LNCaP clone FGC (cell line): ENCODE data around the gene SCAMP2.

Source experiments
- DNase-seq: peaks from one replicate; pipeline ENCODE4 v3.0.0-alpha.2; 2011; ENCODE audit warnings: low read depth
- H3K4me3 ChIP-seq: 2 replicates; pipeline ENCODE4 v1.5.1; 2011; ENCODE audit warnings: mild to moderate bottlenecking, low read depth, low read length, control low read depth
- TF ChIP-seq, protein P1 (sequence below): IDR thresholded peaks from 2 replicates; pipeline ENCODE4 v1.5.1; 2012; ENCODE audit warnings: mild to moderate bottlenecking; ENCODE audit not compliant: control insufficient read depth, insufficient read depth; ENCODE audit errors: extremely low read depth

Gene SCAMP2

DNA sequence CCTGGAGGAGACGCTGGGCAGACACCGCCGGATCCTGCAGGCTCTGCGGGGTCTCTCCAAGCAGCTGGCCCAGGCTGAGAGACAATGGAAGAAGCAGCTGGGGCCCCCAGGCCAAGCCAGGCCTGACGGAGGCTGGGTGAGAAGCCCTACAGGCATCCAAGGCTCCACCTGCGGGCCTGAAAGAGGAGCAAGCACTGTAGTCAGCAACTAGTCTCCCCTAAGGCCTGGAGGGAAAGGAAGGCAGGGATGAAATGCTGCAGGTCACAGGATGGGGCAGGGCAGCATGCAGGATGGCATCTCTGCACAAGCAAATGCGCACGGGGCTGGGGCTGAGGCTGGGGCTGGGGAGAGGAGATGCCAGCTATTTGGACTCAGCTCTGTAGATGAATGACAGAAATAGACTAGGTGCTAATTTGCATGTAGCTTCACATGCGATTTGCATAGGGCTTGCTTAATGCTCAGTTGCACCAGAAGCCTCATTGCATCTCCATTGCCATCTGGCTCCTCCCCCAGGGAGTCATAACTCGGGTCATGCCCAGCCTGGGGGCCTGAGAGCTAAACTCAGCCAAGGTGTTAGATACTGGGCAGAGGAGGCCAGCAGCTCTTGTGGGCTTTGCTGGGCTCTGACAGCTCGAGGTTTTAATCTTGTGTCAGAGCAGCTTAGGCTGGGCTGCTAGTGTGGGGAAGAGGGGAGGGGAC, 51.9 kb downstream of the SCAMP2 start:
- no peak overlapping the region for H3K4me3 ChIP-seq
- TF ChIP-seq, protein P1, sequence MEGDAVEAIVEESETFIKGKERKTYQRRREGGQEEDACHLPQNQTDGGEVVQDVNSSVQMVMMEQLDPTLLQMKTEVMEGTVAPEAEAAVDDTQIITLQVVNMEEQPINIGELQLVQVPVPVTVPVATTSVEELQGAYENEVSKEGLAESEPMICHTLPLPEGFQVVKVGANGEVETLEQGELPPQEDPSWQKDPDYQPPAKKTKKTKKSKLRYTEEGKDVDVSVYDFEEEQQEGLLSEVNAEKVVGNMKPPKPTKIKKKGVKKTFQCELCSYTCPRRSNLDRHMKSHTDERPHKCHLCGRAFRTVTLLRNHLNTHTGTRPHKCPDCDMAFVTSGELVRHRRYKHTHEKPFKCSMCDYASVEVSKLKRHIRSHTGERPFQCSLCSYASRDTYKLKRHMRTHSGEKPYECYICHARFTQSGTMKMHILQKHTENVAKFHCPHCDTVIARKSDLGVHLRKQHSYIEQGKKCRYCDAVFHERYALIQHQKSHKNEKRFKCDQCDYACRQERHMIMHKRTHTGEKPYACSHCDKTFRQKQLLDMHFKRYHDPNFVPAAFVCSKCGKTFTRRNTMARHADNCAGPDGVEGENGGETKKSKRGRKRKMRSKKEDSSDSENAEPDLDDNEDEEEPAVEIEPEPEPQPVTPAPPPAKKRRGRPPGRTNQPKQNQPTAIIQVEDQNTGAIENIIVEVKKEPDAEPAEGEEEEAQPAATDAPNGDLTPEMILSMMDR, result no peak
- no peak for DNase-seq

DNA sequence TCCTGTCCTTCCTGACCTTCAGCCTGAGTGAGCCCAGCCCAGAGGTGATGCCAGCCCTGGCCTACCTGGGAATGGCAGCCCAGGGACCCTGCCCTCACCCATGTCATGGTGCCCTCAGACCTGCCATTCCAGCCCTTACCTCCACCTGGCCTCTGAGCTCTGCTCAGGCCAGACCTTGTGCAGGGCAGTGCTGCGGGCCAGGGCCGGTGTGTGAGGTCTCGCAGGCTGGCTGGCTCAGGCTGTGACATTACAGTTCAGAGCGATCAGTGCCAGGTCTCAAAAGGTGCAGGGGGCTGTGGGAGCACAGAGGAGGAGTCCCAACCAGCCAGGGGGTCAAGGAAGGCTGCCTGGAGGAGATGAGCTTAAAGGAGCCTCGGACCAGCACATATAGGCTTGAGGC, 53.1 kb downstream of the SCAMP2 start:
- no peak for DNase-seq
- no peak overlapping the region for H3K4me3 ChIP-seq
- TF ChIP-seq, protein P1, result no peak

DNA sequence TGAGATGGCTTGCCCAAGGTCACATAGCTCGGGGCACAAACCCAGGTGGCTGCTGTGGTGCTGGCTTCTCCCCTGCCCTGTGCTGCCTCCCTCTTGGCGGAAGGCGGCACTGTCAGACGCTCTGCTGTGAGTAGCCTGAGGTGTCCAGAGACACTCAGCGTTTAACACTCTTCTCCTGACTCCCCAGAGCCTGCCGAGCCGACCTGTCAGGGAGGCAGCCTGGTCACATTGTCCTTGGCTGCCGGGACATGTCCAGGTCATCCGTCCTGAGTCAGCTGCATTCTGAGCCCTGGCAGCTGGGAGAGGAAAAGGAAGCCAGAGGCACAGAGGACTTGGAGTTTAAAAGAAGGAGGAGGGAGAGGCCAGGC, 55.8 kb downstream of the SCAMP2 start:
- no peak overlapping the region for H3K4me3 ChIP-seq
- TF ChIP-seq, protein P1, result peak; percentile 59
- peak; percentile 54 for DNase-seq

DNA sequence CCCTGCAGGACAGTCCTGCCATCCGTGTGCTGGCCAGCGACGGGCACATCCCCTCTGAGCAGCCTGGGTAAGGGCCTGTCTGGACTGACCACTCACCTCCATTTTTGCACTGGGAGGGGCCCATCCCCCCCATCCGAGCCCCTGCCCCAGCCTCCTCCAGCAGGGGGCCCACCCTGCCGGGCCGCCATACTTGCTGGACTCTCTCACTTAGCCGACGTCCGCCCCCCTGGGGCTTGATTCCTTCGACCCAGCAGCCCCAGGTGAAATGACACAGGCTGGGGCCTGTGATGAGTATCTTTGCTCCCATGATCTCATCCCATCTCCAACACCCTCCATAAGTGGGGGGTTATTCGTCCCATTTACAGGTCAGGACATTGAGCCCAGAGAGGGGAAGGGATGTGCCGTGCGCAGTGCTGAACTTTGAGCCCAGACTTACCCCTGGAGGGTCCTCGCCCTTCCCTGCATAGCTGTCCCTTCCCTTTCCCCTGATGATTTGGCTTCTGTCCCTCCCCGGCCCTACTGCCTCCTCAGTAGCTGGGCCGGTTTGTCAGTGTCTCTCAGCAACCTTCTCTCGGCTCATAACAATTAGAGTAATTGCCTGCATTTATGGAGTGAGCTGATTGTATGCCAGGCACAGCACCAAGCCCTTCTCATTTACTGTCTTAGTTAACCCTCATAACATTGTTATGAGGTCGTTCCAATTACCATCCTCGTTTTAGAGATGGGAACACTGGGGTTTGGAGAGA, 56.4 kb downstream of the SCAMP2 start:
- no peak overlapping the region for H3K4me3 ChIP-seq
- peak; percentile 52 for DNase-seq
- TF ChIP-seq, protein P1, result no peak

- TF ChIP-seq, protein P1, result no peak
- no peak for DNase-seq
- no peak overlapping the region for H3K4me3 ChIP-seq
Measured at GRCh38 chr15:74815961-74816360, 57.2 kb downstream of the SCAMP2 start.

- H3K4me3 ChIP-seq, result no peak overlapping the region
- TF ChIP-seq, protein P1, result no peak
- peak; percentile 90 for DNase-seq
Measured at GRCh38 chr15:74815121-74815934, 57.8 kb downstream of the SCAMP2 start.
